ENCODE data around the gene MYO15B.
A peak's percentile ranks its signal among the peaks of the same experiment; 100 is the strongest.

The MYO15B gene

DNA sequence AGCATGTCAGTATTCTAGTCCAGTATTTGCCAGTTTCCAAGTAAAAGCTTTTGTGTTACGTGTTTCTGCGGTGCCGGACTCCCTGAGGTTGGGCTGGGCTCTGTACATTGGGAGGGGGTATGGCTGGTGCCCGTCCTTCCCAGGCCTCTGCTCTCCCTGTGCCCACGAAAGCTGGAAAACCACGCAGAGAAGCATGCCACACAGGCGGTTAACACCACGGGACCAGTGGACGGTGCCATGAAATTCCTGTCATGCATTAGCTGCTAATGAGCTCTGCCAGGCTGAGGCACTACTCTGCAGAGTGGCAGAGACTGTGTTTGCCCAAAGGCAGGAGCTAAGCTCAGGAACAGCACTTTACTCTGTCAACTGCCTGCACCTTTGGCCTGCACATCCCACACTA is 53.7 kb downstream of the MYO15B start:
- no peak for DNase-seq

DNA sequence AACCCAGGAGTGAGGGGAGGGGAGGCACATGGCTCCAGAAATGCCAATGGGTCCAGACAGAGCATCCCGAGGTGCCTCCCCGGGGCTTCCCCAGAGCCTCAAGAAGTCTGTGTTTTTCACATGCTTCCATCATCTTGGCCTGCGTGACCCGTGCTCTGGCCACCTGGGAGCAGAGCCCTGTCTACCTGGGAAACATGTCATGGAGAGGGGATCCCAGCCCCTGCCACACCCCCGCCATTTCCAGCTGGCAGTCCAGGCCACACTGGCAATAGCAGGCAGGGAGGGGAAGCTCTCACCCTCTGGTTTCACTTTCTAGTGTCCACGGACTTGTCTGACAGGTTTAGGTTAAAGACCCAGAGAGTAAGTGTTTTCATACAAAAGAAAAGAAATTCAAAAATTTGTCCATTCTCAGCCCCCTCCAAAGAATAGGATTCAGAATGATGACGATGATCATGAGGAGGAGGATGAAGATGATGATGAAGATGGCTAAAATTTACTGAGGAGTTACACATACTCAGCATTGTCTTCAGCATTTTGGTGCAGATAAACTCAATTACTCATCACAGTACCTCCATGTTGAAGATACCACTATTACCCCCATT is 54.7 kb downstream of the MYO15B start:
- no peak for DNase-seq

GRCh38 chr17:75642784-75643642 is 55.4 kb downstream of the MYO15B start:
- DNase-seq, result no peak

DNA sequence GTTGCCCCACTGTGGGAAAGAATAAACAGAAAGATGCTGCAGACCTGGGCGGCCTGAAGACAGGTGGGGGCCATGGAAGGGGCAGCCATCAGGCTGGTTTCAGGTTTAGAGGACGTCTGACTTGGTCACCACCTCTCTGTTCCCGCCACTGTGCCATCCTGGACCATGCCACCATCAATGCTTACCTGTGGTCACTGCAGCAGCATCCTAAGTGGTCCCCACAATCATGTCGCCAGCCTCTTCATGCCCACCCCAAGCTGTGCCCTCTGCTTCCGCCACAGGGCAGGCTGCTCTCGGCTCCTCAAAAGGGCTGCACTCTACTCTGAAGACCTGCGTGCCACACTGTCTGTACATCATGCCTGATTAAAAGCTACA is 56.0 kb downstream of the MYO15B start:
- no peak for DNase-seq

DNA sequence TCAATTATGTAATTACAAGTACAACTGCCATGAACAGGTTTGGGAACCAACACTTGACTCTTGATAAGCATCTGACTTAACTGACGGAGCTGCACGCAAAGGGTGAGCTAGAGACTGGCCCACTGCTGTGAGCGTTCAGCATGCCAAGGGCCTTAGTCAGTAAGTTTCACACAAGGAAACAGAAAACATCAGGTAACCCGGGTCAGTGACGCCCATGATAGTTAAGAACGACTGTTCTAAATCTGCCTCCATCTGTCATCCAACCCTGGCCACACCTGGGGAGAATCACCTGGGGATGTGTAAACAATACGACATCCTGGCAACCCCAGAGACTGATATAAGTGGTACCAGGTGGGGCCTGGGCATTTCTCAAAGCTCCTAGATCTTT is 57.9 kb downstream of the MYO15B start:
- no peak for DNase-seq

- DNase-seq, result no peak
Observed at GRCh38 chr17:75645889-75646637, 58.5 kb downstream of the MYO15B start.

DNA sequence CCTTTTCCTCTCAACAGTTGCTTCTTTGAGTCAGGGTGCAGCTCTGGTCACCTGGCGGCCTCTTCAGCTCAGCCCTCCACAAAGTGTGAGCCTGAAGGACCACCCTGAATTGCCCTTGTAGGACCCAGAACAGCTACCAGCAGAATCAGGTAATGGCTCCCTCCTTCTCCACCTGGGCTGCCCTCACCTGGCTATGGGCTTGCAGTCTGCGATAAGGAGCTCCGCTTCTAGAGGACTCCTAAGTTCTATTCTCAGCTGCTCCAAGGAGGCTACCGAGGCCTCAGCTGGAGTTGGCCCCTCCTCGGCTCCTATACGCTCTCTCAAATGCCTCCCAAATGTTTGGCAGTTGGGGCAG is 59.0 kb downstream of the MYO15B start:
- DNase-seq, result no peak

DNA sequence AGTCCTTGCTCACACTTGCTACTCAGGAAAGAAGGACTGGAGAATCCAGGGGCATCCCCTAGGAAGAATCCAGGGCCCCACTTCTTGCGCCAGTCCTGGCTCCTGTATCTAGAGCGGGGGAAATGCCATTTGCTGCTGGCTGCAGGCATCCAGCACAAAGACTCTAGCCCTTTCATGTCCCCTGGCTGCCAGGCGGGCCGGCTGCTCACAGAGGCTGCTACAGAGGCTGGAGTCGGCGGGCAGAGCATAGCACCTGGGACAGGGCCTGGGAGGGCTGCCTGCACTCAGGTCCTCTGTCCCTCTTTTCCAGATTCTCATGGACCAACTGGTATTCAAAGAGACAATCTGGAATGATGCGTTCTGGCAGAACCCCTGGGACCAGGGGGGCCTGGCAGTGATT is 59.5 kb downstream of the MYO15B start:
- no peak for DNase-seq

DNA sequence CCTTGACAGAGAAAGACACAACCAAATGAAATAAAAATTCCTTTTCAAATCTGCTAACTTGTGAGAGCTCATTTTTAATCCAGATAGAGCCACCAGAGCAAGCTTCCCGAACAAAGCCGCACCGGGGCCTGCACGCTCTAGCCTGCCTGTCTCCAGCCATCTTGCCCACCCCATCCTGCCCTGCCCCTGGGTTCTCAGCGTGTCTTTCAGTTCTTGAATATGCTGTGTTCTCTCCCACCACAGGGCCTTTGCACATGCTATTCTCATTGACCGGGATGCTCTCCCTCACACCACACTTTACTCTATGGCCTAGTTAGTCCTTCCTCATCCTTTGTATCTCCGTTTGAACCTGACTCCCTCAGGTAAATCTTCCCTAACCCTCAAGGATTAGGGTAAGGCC is 60.3 kb downstream of the MYO15B start:
- DNase-seq, result no peak

DNA sequence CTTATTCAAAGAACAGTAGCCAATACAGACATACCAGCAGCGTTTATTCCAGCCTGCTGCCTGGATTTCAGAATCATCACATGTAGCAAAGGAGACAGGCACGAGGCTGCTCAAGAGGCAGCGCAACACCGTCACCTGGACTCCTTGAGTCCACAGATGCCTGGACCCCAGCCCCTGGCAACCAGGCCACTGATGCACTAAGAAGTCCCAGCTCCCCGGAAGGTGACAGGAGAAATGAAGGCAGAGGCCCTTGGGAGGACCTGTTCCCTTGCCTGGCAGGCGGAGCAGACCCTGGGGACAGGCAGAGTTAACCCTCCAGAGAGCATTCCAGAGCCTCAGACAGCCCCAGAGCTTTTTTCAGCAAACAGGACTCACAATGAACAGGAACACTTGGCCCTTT is 62.1 kb downstream of the MYO15B start:
- no peak for DNase-seq

GRCh38 chr17:75650874-75651273 is 63.3 kb downstream of the MYO15B start:
- no peak for DNase-seq

- DNase-seq, result no peak
Observed at GRCh38 chr17:75652341-75652740, 64.7 kb downstream of the MYO15B start.

GRCh38 chr17:75652934-75653549 is 65.4 kb downstream of the MYO15B start:
- peak; percentile 37 for DNase-seq

DNA sequence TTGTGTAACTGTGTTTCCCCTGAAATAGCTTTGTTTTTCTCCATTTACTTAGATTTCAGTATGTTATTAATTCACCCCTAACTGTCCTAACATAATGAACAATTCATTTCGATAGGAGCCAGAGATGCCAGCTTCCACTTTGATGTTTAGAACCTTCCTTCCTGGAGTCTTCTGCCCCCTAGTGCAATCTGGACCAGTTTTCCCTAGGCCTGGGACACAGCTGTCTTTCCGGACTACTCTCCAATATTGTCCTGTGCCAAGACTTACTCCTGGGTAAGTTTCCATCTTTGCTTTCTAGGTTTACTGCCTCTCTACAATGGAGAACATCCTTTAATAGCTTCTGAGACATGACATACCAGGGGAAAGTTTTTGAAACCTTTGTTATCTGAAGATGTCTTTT is 66.6 kb downstream of the MYO15B start:
- no peak for DNase-seq

- no peak for DNase-seq
Observed at GRCh38 chr17:75658237-75658636, 70.6 kb downstream of the MYO15B start.

DNA sequence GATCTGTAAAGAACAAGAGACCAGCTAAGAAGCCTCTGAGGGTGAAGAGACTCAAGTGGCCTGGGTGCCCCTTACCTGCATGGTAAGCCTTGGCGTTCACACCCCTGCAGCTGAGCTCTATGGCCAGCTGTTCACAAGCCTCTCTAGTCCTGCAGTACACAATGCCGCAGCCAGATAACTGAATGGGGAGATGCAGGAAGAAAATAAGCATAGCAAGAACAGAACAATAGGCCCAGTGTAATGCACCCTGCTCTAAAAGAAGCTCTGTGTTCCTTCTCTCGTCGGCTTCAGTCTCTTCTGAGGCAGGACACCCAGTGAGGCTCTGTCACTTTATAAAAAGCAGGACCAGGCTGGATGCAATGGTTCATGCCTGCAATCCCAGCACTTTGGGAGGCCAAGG is 73.9 kb downstream of the MYO15B start:
- DNase-seq, result no peak

- DNase-seq, result no peak
Observed at GRCh38 chr17:75662511-75662910, 74.9 kb downstream of the MYO15B start.

GRCh38 chr17:75664099-75664549 is 76.5 kb downstream of the MYO15B start:
- DNase-seq, result no peak

GRCh38 chr17:75665981-75666380 is 78.4 kb downstream of the MYO15B start:
- no peak for DNase-seq

GRCh38 chr17:75666959-75667790 is 79.6 kb downstream of the MYO15B start, which contains the start of the genes RECQL5 and SAP30BP:
Gene RECQL5, minus strand, starts transcription at chr17:75667154. Its CDS starts 597 bp downstream, at chr17:75666557.
Gene SAP30BP, plus strand, starts transcription at chr17:75667338. Its CDS starts 35 bp downstream, at chr17:75667373.
- DNase-seq, result peak; percentile 98

DNA sequence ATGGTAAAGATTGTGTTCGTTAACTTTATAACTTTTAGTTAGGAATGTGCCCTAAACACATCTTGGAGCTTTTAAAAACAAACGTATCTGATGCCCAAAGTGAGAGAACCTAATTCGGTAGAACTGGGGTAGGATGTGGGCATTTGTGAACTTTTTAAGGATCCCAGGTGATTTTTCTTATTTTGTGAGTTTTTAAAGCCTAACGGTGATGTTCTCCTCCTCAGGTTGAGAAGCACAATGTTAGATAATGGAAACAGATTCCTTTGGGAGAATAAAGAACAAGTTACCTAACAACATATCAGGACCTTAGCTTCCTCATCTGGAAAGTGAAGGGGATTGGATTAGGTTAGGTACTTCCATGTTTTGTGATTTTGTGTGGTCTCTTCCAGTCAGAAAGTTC is 80.2 kb downstream of the MYO15B start:
- no peak for DNase-seq

DNA sequence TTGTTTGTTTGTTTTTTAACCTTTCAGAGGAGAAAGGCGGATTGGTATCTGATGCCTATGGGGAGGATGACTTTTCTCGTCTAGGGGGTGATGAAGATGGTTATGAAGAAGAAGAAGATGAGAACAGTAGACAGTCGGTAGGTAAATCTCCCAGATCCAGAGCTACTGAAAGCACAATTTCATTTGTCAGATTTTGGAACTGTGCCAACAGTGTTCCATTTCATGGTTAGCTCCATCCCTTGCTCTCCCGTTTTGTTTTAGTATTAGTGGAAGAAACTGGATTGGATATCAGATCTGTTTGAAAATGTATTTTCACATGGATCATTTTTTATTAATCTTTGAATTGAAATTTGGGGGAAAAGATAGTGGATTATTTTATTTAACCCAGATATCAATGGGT is 80.9 kb downstream of the MYO15B start:
- DNase-seq, result no peak
